GM19452 (cell line): Measurements from ENCODE around the gene BAHCC1.

ENCODE experiments used
- ATAC-seq: cut with Tn5 transposase; IDR thresholded peaks from one replicate; pipeline ENCODE4 v1.9.1; 2021; ENCODE audit not compliant: unreplicated experiment

Gene BAHCC1

DNA sequence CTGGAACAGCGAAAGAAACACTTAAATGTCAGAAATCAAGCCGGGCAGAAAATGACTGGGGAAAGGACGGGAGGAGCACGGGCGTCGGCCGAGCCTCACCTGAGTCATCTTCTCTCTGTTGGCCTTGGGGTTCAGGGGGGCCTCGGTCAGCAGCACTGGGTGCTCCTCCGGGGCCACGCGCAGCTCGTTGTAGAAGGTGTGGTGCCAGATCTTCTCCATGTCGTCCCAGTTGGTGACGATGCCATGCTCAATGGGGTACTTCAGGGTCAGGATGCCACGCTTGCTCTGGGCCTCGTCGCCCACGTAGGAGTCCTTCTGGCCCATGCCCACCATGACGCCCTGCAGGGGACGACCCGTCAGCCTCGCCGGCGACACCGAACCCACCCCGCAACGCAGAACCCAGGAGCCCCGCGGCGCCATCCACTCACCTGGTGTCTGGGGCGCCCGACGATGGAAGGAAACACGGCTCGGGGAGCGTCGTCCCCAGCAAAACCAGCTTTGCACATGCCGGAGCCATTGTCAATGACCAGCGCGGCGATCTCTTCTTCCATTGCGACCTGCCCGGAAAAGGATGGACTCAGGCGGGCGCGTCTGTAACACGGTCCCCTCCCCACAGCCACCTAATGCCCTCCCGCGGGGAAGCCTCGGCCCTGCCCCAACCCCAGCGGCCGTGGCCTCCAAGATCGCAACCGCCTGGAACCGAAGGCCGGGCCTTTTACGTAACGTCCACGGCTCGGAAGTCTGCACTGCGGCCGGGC lies 116.7 kb downstream of the BAHCC1 start:
- ATAC-seq, result peak; percentile 4

DNA sequence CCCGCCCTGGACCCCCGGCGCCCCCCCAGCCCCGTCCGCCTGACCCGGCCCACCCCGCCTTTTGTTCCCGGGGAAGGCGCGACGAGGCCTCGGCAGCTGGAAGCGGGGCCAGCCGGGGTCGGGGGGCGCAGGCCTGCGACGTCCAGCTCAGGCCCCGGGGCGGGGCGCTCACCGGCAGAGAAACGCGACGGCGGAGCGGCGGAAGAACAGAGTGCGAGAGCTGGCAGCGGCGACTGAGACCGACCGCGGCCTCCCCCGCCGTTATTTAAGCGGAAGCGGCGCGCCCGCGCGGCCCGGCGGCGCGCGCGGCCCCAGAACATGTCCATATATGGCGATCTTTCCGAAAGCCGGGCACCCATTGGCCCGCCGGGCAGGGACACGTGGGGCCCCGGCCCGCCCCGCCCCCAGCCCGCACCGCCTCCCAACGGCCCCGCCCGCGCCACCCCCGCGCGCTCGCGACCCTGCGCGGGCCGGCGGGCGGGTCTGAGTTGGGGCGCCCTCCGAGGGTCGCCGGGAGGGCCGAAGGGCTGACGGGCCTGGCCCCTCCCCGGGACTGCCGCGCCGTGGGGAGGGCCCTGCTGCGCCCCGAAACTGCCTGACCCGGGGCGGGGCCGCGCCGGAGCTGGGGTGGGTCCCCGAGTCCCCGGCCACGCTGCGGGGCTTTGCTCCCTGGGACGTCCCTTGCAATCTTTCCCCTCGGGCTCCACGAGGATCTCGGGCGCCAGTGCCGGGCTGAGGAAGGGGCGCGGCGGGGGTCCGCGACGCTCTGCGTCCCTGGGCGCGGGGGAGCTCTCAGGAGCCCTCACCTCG lies 117.5 kb downstream of the BAHCC1 start, which contains the start of gene ACTG1:
ACTG1 (minus strand) TSS at position 238 of the 810 bp plus-strand sequence. CDS start 445 bp downstream, outside the sequence.
- peak; percentile 38 for ATAC-seq

DNA sequence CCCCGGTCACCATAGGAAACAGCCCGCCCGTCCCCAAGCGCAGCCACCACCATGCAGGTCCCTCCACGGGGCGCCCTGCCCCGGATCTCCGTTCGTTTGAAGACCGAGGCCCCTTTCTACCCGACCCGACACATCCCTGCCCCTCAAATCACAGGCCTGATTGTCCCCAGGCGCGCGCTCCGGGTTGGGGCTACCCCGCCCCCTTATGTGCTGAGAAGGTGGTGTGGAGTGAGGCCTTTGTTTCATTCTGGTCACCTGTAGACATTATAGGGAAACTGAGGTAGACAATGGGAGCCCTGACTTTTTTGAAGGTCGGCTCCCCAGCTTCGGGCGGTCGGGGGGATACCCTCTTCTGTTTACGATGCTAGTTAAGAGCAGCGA lies 118.1 kb downstream of the BAHCC1 start:
- peak; percentile 4 for ATAC-seq

DNA sequence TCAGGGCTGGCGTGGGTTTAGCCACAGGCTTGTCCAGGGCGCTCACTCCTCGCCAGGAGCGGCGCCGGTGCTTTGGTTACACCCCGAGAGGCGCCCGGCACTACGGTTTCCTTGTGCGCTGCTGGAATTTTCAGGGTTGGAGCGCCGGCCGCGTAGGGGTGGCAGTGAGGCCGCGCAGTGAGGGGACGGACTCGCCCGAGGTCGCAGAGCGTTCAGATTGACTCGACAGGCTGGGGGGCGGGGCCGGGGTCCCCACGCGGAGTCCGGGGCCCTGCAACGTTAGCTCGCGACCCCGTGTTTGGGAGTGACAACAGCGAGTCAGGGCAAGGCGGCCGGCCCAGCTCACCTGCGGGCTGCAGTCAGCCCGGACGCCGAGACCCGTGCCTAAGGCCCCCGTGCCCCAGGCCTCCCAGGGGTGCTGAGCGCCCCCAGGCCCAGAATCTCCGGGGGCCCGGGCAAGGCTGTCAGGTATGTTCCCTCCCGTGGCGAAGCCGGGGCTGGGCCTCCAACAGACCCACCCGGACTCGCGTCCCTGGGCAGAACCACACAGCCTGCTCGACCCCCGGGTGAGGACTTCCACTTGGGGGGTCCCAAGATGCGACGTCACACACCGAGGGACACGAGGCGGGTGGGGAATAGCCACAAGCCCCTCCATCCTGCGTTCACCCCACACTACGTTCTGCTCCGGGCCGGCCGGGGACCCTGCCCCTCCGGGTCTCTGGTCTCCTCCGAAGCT lies 118.7 kb downstream of the BAHCC1 start:
- ATAC-seq, result no peak

DNA sequence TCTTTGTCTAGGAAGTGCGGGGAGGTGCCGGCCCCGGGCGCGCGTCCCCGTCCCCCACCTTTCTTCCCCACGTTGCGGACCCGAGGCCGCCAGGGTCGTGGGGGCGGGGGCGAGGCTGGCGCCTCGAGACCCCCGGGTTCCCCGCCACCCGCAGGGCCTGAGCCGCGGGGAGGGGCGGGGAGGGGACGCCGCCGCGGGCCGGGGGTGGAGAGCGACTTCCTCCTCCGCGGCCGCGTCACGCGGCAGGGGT lies 119.2 kb downstream of the BAHCC1 start:
- ATAC-seq, result no peak

DNA sequence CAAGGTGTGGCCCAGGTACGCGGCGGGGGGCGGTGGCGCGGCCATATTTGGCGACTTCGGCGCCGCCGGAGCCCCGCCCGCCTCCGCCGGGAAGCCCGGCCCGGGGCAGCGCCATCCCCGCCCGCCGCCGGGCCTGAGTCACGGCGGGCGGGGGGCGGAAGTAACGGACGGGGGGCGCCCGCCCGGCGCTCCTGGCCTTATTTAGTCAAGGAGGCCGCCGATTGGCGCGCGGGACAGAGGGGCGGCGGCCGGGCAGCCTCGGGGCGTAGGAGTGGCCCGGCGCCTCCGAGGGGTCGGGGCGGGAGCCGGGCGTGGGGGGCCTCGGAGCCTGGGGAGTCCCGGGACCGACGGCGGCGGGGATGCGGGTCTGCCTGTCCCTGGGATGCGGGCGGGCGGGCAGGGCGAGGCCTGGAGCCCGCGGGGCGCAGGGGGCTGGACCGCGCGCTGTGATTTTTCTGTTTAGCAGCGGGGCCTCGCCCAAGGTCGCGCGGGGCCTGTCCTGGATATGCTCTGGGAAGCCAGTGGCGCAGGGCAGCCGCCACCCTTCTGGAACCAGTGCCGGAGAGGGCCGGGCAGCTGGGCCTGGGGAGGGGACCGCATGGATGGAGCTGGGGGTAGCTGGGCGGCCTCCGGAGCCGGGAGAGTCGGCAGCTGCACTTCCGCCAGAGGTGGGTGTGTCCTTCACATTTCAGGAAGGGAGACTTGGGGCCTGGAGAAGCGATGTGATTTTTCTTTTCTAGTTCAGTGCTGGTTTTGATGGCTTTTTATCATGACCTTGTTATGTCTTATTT lies 119.7 kb downstream of the BAHCC1 start:
- ATAC-seq, result no peak

DNA sequence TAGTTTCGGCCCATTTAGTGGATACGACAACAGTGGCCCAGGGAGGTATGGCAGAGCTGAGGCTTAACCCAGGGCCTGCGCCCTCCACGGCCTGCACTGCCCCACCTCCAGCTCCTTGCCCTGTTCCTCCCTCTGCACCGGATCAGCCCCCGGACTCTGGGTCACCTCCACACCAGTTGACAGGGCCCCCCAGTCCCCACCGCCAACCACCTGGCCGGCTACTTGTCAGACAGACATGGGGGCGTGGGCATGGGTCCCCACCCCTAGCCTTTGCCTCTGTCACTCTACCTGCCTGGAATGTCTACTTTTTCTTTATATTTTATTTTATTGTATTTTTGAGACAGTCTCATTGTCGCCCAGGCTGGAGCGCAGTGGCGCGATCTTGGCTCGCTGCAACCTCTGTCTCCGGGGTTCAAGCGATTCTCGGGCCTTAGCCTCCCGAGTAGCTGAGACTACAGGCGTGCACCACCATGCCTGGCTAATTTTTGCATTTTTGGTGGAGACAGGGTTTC lies 120.3 kb downstream of the BAHCC1 start:
- no peak for ATAC-seq
